HG03097 (cell line): ENCODE data around the gene POLR3K.
"Not testable (repeated sequence)": the region's sequence is repeated elsewhere in the genome, so short reads cannot be mapped to it uniquely, and the experiment has no call there.

ENCODE experiments used
- ATAC-seq: cut with Tn5 transposase; IDR thresholded peaks from one replicate; pipeline ENCODE4 v1.9.1; 2021; ENCODE audit not compliant: unreplicated experiment, low FRiP score

POLR3K gene

DNA sequence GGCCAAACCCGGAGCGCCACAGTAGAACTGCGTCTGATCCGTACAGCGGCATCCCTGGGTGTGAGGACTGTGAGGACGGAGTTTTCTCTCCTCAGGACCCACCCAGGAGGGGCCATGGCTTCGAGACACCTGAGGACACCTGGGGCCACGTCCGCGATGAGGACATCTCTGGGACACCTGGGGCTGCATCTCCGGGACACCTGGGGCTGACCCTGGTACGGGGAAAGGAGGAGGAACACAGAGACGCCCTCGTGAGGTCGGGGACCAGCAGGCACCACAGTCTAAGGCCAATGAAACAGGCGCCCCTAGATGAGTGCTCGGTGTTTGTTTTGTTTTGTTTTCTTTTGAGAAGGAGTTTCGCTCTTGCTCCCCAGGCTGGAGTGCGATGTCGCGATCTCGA, 29.3 kb downstream of the POLR3K start:
- ATAC-seq: not testable (repeated sequence)

DNA sequence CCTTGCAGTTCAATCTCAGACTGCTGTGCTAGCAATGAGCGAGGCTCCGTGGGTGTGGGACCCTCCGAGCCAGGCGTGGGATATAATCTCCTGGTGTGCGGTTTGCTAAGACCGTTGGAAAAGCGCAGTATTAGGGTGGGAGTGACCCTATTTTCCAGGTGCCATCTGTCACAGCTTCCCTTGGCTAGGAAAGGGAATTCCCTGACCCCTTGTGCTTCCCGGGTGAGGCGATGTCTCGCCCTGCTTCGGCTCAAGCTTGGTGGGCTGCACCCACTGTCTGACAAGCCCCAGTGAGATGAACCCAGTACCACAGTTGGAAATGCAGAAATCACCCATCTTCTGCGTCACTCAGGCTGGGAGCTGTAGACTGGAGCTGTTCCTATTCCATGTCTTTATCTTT, 32.5 kb downstream of the POLR3K start:
- ATAC-seq: not testable (repeated sequence)

- not testable (repeated sequence) for ATAC-seq
These were observed 36.2 kb downstream of the POLR3K start for GRCh38 chr16:17062-17765.

DNA sequence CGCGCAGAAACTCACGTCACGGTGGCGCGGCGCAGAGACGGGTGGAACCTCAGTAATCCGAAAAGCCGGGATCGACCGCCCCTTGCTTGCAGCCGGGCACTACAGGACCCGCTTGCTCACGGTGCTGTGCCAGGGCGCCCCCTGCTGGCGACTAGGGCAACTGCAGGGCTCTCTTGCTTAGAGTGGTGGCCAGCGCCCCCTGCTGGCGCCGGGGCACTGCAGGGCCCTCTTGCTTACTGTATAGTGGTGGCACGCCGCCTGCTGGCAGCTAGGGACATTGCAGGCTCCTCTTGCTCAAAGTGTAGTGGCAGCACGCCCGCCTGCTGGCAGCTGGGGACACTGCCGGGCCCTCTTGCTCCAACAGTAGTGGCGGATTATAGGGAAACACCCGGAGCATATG, 42.6 kb downstream of the POLR3K start:
- ATAC-seq: not testable (repeated sequence)

- no peak for ATAC-seq
These were observed 43.3 kb downstream of the POLR3K start for GRCh38 chr16:9903-10665.
